Measurements from ENCODE around the gene TTC7B. TPM values are rescaled to one million over a fixed set of nuclear protein-coding genes. Genes with fewer than 3 reads are reported as not detected.

Gene TTC7B
- polyA plus RNA-seq, 1 donor (not counting 4 experiments of a cell fraction or from before 2014, with no cell fraction given) = 21.4 TPM

- DNase-seq (ENCODE audit: low read depth, low spot score) (no peak), FAIRE-seq (no peak)
- Histone ChIP-seq H3K27me3 (ENCODE audit: control insufficient read depth, extremely low read depth, insufficient read depth, low read length) (no peaks in the 10 kb centered on the region), H3K9ac (ENCODE audit: control insufficient read depth, extremely low read depth, insufficient read depth, low read length) (no peak overlapping the region), H4K20me1 (ENCODE audit: control insufficient read depth, extremely low read depth, insufficient read depth, low read length) (no peaks in the 10 kb centered on the region), H2AFZ (ENCODE audit: control insufficient read depth, low read length) (no peak overlapping the region), H3K36me3 (ENCODE audit: control insufficient read depth in 2 of 2, extremely low read depth in 1 of 2, insufficient read depth in 2 of 2, low read length in 2 of 2) (no peaks in the 10 kb centered on the region), H3K4me2 (ENCODE audit: control insufficient read depth, extremely low read depth, insufficient read depth, low read depth, low read length) (no peak overlapping the region), H3K4me3 (ENCODE audit: control insufficient read depth in 2 of 3, extremely low read depth in 1 of 3, insufficient read depth in 2 of 3, low read depth in 1 of 3, low read length in 3 of 3) (no peak overlapping the region), H3K4me1 (ENCODE audit: control insufficient read depth, extremely low read depth, insufficient read depth, low read length) (no peaks in the 10 kb centered on the region), H3K79me2 (ENCODE audit: control insufficient read depth, insufficient read depth, low read length) (no peaks in the 10 kb centered on the region), H3K27ac (ENCODE audit: control insufficient read depth, insufficient read depth, low read length) (no peak overlapping the region), H3K9me3 (ENCODE audit: control insufficient read depth, low read depth, low read length) (no peaks in the 10 kb centered on the region), H3K9me1 (ENCODE audit: control insufficient read depth, extremely low read depth, insufficient read depth, low read length) (no peaks in the 10 kb centered on the region)
- TF ChIP-seq CTCF (optimal IDR thresholded peaks at IDR 0.05 in 1 of 3, IDR thresholded peaks at IDR 0.05 in 1 of 3, conservative IDR thresholded peaks at IDR 0.05 in 1 of 3; ENCODE audit: extremely low read depth in 1 of 3, insufficient read depth in 2 of 3, low read length in 3 of 3) (no peak), EZH2 (IDR thresholded peaks at IDR 0.05; ENCODE audit: low read length) (no peak)
- dilution Hi-C loops (cut with MboI; ENCODE audit: extremely low pct_ligation_motif_present, low sequenced_read_pairs) = no loop called here
Observed at GRCh38 chr14:90664911-90665310, 151.3 kb downstream of the TTC7B start.

- Histone ChIP-seq H3K36me3 (ENCODE audit: control insufficient read depth in 2 of 2, extremely low read depth in 1 of 2, insufficient read depth in 2 of 2, low read length in 2 of 2) (no peaks in the 10 kb centered on the region), H3K27ac (ENCODE audit: control insufficient read depth, insufficient read depth, low read length) (no peak overlapping the region), H4K20me1 (ENCODE audit: control insufficient read depth, extremely low read depth, insufficient read depth, low read length) (no peaks in the 10 kb centered on the region), H3K4me3 (ENCODE audit: control insufficient read depth in 2 of 3, extremely low read depth in 1 of 3, insufficient read depth in 2 of 3, low read depth in 1 of 3, low read length in 3 of 3) (no peak overlapping the region), H3K9me1 (ENCODE audit: control insufficient read depth, extremely low read depth, insufficient read depth, low read length) (no peaks in the 10 kb centered on the region), H3K4me2 (ENCODE audit: control insufficient read depth, extremely low read depth, insufficient read depth, low read depth, low read length) (no peak overlapping the region), H3K27me3 (ENCODE audit: control insufficient read depth, extremely low read depth, insufficient read depth, low read length) (no peaks in the 10 kb centered on the region), H3K9ac (ENCODE audit: control insufficient read depth, extremely low read depth, insufficient read depth, low read length) (no peak overlapping the region), H3K79me2 (ENCODE audit: control insufficient read depth, insufficient read depth, low read length) (no peaks in the 10 kb centered on the region), H3K9me3 (ENCODE audit: control insufficient read depth, low read depth, low read length) (no peaks in the 10 kb centered on the region), H3K4me1 (ENCODE audit: control insufficient read depth, extremely low read depth, insufficient read depth, low read length) (peaks cover 5% of the 10 kb centered on the region), H2AFZ (ENCODE audit: control insufficient read depth, low read length) (no peak overlapping the region)
- no peak for FAIRE-seq
- no peak for DNase-seq (ENCODE audit: low read depth, low spot score)
- dilution Hi-C loops (cut with MboI; ENCODE audit: extremely low pct_ligation_motif_present, low sequenced_read_pairs) = no loop called here
- TF ChIP-seq CTCF (optimal IDR thresholded peaks at IDR 0.05 in 1 of 3, IDR thresholded peaks at IDR 0.05 in 1 of 3, conservative IDR thresholded peaks at IDR 0.05 in 1 of 3; ENCODE audit: extremely low read depth in 1 of 3, insufficient read depth in 2 of 3, low read length in 3 of 3) (no peak), EZH2 (IDR thresholded peaks at IDR 0.05; ENCODE audit: low read length) (no peak)
Observed at GRCh38 chr14:90663680-90664079, 152.6 kb downstream of the TTC7B start.

Data from keratinocyte (primary cell).